ENCODE results near the gene CASP10.

CASP10 gene

DNA sequence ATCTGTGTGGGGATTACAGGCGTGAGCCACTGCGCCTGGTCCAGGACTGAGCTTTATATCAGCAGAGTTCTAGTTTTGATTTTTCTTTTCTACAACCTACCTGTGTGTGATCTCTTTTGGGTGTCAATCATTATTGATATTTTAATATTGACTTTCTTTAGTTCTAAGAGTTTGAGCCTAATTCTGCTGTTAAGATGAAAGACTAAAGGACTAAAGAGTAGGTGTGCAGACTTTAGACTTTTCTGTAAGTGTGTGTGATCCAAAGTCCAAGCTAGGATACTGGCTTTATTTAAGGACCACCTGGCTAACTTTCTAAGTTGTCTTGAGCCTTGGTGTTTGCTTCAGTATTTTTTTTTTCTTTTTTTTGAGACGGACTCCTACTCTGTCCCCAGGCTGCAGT lies 12.4 kb downstream of the CASP10 start:
- DNase-seq (ENCODE audit: extremely low read depth in 1 of 2, low read depth in 1 of 2), result no peak

DNA sequence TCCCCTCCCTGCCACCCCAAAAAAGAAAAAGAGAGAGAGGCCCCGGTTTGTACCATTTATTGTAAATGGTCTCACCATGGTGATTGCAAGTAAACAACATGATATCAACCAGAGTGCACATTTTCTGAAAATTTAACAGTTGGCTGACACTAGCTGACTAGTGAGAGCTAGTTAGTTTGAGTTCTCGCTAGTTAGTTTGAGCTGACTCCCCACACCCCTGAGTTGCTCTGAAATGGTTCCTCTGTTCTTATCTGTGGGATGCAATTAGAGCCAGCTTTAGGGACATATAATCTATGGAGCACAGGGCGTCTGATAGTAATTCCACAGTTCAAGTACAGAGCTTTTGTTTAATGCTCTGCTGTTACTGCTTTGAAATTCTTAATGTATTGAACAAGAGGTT lies 13.1 kb downstream of the CASP10 start:
- DNase-seq (ENCODE audit: extremely low read depth in 1 of 2, low read depth in 1 of 2), result no peak

DNA sequence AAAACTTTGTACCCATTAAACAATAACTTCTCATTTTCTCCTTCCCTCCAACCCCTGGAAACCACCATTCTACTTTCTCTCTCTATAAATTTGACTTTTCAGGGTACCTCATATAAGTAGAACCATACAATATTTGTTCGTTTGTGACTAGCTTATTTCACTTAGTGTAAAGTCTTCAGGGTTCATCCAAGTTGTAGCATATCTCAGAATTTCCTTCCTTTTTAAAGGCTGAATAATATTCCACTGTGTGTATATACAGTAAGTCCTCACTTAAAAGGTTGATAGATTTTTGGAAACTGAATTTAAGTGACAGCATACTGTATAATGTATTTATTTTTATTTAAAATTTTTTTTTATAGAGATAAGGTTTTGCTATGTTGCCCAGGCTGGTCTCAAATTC lies 13.9 kb downstream of the CASP10 start:
- no peak for DNase-seq (ENCODE audit: extremely low read depth in 1 of 2, low read depth in 1 of 2)

DNA sequence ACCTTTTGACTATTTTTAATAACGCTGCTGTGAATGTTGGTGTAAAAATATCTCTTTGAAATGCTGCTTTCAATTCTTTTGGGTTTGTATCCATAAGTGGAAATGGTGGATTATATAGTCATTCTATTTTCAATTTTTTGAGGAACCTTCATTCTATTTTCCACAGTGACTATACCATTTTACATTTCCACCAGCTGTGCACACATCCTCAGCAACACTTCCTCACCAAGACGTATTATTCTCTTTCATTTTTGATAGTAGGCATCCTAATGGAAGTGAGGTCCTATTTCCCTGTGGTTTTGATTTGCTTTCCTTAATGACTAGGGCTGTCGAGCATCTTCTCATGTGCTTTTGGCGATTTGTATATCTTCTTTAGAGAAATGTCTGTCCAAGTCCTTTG lies 14.8 kb downstream of the CASP10 start:
- DNase-seq (ENCODE audit: extremely low read depth in 1 of 2, low read depth in 1 of 2), result no peak

DNA sequence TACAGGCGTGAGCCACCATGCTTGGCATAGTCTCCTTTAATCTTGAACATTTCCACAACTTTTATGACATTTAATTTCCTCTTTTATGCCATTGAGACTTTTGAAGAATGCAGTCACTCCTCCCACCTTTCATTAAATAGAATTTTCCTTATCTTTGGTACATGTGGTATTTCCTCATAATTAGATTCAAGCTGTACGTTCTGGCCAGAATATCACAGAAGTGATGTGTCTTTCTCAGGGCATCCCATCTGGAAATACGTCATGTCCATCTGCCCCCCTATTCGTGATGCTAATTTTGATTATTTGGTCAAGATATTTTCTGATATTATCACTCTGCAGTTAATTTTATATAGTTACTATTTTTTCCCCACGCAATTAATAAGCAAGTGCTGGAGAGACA lies 16.9 kb downstream of the CASP10 start:
- DNase-seq (ENCODE audit: extremely low read depth in 1 of 2, low read depth in 1 of 2), result no peak

DNA sequence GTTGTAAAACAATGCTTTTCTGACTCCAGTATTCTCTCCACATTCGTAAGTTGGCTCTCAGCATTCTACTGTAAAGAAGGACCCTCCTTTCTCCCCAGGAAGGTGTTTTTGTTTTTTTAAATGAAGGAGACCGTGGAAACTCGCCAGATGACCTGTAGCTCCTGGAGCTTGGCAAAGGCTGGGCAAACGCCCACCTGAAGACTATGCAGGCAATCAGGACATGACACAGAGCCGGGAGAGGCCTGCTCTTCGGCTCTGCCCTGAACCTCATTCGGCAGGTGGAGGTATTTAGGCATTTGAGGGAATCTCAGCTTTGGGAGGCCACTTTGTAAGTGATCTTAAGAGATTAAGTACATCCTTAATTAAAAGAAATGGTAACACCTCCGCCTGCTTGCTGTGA lies 17.4 kb downstream of the CASP10 start:
- no peak for DNase-seq (ENCODE audit: extremely low read depth in 1 of 2, low read depth in 1 of 2)

DNA sequence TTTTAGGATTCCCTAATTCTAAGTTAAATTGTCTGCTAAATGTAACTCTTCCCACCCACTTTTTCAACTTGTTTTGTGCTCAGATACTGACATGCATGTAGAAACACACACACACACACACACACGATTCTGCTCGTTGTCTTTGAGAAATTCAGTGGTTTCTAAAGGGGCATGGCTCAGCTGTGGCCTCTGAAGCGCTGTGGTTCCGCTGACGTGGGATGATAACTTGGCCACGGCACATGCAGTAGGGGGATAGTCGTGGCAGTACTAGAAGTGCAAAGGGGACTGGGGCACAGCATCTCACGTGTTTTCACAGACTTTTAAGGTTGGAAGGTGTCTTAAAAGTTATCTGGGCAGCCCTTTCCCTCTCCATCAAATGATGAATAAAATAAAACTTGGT lies 18.4 kb downstream of the CASP10 start:
- DNase-seq (ENCODE audit: extremely low read depth in 1 of 2, low read depth in 1 of 2), result no peak

DNA sequence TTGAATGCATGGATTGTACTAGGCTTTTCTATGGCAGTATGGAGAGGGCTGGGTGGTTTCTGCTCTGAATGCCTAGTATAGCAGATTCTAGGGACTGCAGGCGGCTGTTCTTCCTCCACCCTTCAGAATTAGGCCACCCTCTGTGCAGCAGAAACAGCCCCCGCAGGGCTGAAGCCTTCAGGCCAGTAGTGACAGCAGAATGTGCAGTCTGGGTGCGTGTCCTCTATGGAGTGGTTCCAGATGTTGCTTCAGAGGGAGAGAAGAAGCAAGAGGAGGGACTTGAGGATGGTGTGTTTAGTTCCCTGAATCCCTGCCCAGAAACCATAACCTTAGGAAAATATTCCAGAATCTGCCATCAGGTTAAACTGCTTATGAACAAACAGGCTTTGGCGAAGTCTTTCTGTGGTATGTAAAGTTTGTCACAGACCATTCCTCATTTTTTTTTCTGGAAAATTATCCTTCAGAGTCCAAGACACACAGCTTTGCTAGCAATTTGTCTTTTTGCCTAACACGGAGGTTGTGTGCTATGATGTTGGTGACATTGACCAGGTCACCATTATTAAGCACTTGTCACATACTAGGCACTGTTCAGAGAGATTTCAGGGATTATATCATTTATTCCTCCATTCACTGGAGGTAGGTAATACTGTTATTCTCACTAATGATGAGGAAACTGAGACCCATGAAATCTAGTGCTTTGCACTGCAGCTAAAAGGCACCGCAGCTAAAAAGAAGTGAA lies 21.1 kb downstream of the CASP10 start:
- DNase-seq (ENCODE audit: extremely low read depth in 1 of 2, low read depth in 1 of 2), result no peak

DNA sequence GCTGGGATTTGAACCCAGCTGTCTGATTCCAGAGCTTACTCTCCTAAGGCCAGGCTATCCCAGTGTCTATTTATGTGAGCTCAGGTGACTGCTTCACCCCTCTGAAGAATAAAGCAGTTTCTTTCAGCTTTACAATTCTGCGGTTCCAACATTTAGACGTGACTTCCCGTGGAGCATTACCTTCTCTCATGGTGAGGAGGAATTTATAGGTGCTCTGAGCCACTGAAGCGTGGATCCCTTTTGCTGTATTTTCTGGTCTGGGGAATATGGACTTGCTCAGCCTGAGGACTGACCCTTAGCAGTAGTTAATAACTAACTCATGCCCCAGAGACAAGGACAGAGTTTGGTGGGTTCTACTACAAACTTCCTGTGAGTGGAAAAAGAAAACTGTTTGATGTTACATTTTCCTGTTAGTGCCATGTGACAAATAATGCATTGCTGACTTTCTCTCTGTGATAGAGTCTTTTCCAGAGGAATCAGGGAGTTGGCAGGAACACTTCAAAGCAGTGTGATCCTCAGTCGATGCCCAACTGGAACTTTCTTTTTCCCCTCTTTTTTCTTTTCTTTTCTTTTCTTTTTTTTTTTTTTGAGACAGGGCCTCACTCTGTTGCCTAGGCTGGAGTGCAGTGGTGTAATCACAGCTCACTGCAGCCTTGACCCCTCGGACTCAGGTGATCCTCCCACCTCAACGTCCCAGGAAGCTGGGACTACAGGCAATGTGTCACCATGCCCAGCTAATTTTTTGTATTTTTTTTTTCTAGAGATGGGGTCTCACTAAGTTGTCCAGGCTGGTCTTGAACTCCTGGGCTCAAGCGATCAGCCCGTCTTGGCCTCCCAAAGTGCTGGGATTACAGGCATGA lies 21.9 kb downstream of the CASP10 start:
- no peak for DNase-seq (ENCODE audit: extremely low read depth in 1 of 2, low read depth in 1 of 2)

DNA sequence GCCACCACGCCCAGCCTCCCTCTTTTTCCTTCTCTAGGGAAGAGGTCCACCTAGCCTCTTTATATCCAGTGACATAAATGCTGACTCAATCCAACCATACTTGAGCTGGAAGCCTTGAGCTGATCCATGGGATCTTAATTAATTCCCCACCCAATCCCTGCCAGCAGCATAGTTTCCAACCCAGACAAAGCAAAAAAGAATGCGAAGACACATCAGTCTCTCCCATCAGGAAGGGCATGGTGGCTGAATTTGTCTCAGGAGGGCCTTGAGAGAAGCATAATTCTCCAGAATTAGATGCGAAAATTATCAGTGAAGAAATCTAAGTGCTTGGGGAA lies 22.5 kb downstream of the CASP10 start:
- no peak for DNase-seq (ENCODE audit: extremely low read depth in 1 of 2, low read depth in 1 of 2)

DNA sequence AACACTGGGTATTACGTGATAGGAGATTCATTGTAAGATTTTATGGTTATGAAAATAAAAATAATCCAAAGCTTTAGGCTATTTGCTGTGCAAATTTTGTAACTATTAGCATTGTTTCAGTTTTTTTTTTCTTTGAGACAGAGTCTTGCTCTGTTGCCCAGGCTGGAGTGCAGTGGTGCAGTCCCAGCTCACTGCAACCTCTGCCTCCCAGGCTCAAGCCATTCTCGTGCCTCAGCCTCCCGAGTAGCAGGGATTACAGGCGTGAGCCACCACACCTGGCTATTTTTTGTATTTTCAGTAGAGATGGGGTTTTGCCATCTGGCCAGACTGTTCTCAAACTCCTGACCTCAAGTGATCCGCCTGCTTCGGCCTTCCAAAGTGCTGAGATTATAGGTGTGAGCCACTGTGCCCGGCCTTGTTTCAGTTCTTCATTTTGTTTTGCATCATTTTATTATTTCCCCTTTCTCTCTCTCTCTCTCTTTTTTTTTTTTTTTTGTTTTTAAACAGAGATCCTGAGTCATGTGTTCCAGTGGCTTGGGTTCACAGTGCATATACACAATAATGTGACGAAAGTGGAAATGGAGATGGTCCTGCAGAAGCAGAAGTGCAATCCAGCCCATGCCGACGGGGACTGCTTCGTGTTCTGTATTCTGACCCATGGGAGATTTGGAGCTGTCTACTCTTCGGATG lies 25.8 kb downstream of the CASP10 start:
- no peak for DNase-seq (ENCODE audit: extremely low read depth in 1 of 2, low read depth in 1 of 2)

DNA sequence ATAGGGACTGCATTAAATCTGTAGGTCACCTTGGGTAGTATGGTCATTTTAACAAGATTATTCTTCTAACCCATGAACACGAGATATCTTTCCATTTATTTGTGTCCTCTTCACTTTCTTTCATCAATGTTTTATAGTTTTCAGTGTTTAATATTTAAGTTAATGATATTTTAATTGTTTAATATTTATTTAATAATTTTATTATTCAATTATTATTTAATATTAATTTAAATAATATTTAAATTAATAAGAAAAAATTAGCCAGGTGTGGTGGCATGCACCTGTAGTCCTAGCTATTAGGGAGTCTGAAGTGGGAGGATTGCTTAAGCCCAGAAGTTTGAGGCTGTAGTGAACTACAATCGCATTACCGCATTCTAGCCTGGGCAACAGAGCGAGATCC lies 33.0 kb downstream of the CASP10 start:
- DNase-seq (ENCODE audit: extremely low read depth in 1 of 2, low read depth in 1 of 2), result no peak

DNA sequence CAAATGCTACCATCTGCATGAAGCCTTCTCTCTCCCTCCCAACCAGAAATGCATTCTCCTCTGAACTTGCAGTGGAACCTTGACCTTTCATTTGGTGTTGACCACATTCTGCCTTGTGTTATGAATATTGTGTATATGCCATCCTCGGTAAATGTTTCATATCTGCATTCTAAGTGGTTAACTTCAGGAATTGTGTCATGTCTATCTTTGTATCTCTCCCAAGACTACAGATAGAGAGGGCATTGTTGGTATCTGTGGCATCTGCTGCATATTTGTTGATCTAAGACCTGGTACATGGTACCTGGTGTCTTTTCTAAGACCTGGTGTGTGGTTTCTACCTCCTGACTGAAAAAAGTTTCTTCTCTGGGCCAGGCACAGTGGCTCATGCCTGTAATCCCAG lies 34.0 kb downstream of the CASP10 start:
- DNase-seq (ENCODE audit: extremely low read depth in 1 of 2, low read depth in 1 of 2), result no peak

DNA sequence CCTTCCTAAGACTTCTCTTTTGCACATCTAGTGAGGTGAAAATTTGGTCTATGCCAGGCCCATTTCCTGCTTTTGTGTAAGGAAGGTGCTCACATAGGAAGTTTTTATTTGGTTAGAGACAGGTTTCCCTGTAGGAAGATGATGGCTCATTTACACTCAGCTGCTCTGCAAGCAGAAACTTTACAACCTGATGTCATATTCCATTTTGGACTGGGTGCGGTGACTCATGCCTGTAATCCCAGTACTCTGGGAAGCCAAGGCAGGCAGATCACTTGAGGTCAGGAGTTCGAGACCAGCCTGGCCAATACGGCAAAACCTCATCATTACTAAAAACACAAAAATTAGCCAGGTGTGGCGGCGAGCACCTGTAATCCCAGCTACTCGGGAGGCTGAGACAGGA lies 35.8 kb downstream of the CASP10 start:
- no peak for DNase-seq (ENCODE audit: extremely low read depth in 1 of 2, low read depth in 1 of 2)

DNA sequence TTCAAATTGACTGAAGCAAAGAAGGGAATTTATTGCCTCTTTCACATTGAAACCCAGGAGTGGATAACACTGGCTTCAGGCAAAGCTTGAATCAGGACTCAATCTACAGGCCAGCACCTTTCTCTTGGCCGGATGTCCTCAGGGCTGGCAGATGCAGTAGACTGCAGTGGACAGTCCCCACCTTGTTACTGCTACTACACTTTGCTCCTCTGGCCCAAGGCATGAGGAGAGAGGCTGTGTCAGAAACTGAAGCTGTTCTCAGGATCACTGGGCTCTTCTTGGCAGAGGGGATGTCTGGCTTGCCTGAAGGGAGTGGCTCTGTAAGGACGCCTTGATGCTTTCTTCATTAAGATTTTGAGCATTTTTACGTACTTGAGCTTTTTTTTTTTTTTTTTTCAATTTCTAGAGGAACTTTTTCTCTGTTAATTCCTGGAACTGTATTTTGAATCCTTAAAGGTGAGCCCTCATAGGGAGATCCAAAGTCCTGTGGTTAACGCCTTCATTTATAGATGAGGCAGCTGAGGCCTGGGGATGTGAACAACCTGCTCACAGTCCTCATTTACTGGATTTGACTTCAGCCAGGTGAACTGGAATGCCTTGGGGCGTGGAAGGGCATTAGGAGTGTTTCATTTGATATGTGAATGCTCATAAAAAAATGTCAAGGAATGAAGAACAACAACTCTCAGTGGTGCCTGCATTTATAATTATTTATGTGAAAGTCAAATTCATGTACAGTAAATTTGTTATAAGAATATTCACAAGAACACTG lies 36.6 kb downstream of the CASP10 start:
- DNase-seq (ENCODE audit: extremely low read depth in 1 of 2, low read depth in 1 of 2), result no peak

DNA sequence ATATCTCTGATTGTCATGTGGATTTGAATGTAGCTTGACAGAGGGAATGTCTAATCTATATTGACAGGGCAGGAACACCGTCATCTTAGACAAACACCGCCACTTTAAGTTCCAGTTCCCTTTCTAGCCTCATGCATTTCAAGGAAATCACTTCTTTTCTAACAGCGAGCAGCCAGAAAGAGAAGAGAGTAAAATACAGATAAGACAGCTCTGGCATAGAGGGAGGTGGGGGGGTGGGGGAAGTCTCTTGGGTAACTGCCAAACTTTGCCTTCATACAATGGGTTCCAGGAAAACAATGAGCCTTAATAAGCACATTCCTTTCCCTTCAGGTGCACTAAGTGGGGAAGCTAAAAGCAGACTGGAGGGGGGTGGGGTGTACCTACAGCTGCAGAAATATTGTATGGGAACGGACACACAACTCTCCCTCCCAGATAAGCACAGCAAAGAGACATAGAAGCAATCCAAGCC lies 37.2 kb downstream of the CASP10 start:
- DNase-seq (ENCODE audit: extremely low read depth in 1 of 2, low read depth in 1 of 2), result no peak

DNA sequence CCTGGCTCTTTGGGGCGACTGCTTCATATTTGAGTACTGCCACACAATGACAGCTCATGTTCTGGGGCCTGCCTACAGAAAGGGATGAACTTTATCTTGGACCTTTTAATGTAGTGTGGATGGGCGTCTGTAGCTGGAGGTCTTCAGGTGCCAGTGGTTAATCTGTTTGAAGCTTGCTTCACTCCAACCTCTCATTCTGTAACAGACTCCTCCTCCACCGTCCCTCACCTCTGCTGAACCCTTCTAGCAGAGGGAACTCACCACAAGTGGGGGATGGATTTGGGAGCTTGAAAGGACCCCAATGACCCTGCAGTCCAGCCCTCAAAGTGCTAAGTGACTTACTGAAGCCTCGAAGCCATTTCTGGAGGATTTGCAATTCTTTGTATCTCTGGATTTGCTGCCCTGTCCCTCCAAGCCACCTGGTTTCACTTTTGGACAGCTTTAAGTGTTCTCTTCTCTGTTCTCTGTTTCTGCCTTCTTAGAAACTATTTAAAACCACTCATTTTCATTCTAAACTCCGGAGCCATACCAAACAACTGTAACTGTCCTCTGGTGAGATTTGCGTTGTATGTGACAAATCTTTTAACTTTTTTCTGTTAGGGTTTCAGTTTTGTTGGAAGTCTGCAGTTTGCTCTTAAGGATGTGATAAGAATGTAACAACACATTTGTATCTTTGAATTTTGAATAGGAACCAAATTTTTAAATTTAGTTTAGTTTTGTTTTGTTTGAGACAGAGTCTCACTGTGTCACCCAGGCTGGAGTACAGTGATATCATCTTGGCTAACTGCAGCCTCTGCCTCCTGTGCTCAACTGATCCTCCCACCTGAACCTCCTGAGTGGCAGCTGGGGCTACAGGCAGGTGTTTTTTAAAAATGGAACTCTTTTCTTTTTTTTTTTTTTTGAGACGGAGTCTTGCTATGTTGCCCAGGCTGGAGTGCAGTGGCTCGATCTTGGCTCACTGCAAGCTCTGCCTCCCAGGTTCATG lies 40.4 kb downstream of the CASP10 start:
- no peak for DNase-seq (ENCODE audit: extremely low read depth in 1 of 2, low read depth in 1 of 2)

DNA sequence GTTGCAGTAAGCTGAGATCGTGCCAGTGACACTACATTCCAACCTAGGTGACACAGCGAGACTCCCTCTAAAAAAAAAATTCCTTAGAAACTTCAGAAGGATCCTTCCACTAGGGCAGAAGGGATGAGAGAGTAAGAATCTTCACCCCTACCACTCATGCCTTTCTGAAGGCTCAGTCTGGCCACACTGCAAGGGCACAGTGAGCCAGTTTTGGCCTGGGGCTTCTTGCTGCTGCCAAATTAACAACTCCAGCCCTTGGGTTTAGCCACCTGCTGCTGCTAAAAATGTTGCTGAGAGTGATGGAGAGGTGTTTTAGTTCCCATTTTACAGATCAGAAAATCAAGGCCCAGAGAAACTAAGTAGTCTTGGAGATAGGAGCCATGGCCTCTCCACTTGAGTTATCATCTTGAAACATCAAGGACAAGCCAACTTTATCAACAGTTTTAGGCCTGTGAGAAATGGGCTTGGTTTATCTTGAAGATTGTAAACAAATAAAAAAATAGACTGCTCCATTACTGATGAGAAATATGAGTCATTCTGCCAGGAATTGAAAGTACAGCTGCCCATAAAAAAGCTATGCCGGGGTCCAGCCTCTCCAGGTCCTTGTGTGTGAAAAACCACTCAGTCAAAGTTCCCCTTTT lies 45.5 kb downstream of the CASP10 start:
- DNase-seq (ENCODE audit: extremely low read depth in 1 of 2, low read depth in 1 of 2), result no peak

DNA sequence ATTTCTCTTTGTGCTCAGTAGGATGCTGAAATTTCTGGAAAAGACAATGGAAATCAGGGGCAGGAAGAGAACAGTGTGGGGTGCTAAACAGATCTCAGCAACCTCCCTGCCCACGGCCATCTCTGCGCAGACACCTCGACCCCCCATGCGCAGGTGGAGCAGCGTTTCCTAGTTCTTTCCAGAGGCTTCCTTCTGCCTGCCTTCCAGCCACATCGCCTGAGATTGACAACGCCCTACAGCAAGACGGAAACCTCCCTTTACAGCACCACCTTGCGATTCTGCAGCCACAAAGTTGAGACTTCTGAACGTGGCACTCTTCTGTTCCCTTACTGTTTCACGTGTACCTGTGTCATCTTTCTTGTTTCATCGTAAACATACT lies 46.0 kb downstream of the CASP10 start:
- DNase-seq (ENCODE audit: extremely low read depth in 1 of 2, low read depth in 1 of 2), result no peak

Data from stimulated activated CD8-positive, alpha-beta memory T cell treated with anti-CD3 and anti-CD28 coated beads, Interleukin-7, amount 100 ng/mL, for 48 hours (primary cell).